GM18508 (cell line): ENCODE results near the gene SLCO6A1.
"Not testable (repeated sequence)": the region's sequence is repeated elsewhere in the genome, so short reads cannot be mapped to it uniquely, and the experiment has no call there.

Source experiments
- ATAC-seq: cut with Tn5 transposase; IDR thresholded peaks from one replicate; pipeline ENCODE4 v1.9.1; 2021; ENCODE audit warnings: moderate number of reproducible peaks; ENCODE audit not compliant: insufficient read depth, unreplicated experiment

Gene SLCO6A1

GRCh38 chr5:102498271-102499034, at the start of gene SLCO6A1:
Gene SLCO6A1, minus strand, starts transcription at chr5:102499001. Its CDS starts 157 bp downstream, at chr5:102498844.
- ATAC-seq: no peak

DNA sequence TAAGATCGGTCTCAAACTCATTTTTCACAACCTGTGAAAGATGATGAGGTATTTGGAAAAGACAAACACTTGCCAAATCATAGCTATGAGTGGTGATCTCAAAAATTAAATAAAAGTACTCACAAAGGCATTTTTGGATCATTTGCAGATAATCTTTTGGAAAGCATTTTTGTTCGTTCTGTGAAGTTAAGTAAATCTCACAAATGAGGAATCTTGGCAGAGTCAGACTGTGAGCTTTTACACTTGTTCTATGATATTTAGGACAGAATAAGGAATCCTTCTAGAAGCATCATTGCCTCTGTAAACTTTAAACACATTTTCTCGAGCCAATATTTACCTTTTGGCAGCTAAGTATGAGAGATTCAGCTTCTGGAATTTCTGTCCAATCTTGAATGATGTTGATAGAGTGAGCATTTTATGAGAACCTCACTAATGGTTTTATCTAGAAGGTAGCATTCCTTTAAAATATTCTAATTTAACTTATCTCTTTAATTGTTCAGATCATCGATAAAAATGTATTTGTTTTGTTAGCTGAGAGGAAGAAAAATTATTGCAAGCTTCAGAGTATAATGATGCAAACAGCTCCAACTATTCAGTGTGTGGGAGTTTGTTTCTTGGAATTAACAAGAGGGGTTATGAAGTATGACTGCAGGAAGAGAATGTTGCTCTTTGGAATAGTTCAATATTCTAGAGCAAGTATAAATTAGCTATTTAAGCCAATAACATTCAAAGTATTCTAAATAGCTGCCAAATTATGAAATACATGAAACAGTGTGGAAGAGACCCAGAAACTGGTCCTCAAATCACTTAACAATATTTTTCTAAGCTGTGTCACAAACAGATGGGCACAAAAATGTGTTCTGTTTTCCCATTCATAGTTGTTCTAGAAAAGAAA, 48.6 kb upstream of the SLCO6A1 start:
- no peak for ATAC-seq

DNA sequence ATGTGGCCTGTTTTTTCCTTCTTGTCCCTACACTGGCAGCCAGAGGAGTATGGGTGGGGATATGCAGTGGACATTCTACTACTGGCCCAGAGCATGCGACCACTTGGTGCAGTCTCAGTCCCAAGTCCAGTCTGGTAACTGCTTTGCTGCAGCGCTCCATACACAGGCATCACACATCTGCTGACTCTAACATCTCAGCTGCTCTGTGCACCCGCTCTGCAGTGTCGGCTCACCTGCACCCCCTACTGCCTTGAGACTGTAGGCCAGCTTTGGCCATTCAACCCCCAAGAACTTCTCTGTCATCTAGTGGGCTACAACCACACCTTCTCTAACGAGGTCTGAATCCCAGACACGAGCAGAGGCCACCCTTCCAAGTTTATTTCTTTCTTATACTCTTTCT, 46.4 kb upstream of the SLCO6A1 start:
- peak; percentile 54 for ATAC-seq

DNA sequence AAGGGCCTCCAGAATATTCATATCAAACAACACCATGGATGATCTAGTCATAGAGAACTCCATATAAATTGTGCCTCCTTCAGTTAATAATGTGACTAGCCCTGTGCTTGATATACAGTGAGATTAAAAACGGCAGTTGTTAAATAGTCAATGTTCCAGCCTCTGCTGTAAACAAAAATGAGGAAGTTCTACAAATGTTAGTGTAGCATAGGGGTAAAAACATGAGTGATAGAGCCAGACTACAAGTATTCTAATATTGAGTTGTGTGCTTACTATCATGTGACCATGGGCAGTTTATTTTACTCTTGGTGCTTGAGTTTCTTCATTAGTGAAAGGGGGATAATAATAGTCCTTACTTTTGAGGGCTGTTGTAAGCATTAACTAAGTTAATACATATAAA, 43.3 kb upstream of the SLCO6A1 start:
- no peak for ATAC-seq

- no peak for ATAC-seq
Measured at GRCh38 chr5:102539996-102540728, 41.4 kb upstream of the SLCO6A1 start.

- ATAC-seq: no peak
Measured at GRCh38 chr5:102539562-102539961, 40.8 kb upstream of the SLCO6A1 start.

- no peak for ATAC-seq
Measured at GRCh38 chr5:102537011-102537410, 38.2 kb upstream of the SLCO6A1 start.

GRCh38 chr5:102536323-102536928, 37.6 kb upstream of the SLCO6A1 start:
- ATAC-seq: no peak

GRCh38 chr5:102532123-102532522, 33.3 kb upstream of the SLCO6A1 start:
- no peak for ATAC-seq

- ATAC-seq: peak; percentile 96
Measured at GRCh38 chr5:102531506-102531905, 32.7 kb upstream of the SLCO6A1 start.

- no peak for ATAC-seq
Measured at GRCh38 chr5:102529447-102529846, 30.6 kb upstream of the SLCO6A1 start.

- ATAC-seq: no peak
Measured at GRCh38 chr5:102529031-102529430, 30.2 kb upstream of the SLCO6A1 start.

- no peak for ATAC-seq
Measured at GRCh38 chr5:102528600-102528999, 29.8 kb upstream of the SLCO6A1 start.

DNA sequence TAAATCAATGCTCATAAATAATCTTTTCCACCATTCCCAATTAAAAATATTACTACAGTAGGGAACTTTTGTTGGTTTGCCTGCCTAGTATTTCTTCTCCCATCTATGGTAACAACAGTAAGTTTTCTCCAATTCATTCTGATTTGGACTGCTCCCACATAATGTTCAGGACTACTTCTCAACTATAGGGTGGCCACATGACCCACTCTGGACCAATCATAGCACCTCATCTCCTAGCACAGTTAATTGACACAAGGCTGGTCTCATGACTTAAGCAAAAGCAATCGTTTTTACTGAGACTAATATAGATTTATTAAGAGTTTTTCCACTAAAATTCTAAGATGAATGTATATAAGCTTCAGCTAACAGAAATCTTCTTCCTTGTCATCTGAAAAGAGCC, 28.7 kb upstream of the SLCO6A1 start:
- no peak for ATAC-seq

- ATAC-seq: peak; percentile 100
Measured at GRCh38 chr5:102523541-102524175, 24.9 kb upstream of the SLCO6A1 start.

DNA sequence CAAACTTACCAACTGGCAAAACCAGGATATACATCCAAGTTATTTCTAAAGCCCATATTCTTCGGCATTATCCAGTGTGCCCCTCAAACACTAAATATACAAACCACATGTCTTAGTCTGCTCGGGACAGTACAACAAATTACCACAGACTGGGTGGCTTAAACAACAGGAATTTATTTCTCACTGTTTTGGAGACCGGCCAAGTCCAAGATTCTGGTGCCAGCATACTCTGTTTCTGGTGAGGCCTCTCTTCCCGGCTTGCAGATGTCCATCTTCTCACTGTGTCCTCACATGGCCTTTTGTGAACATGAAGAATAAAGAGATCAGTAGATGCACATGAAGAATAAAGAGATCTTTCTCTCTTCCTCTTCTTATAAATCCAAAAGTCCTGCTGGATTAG, 12.9 kb upstream of the SLCO6A1 start:
- ATAC-seq: no peak

- ATAC-seq: not testable (repeated sequence)
Measured at GRCh38 chr5:102491261-102491914, 7.4 kb downstream of the SLCO6A1 start.

DNA sequence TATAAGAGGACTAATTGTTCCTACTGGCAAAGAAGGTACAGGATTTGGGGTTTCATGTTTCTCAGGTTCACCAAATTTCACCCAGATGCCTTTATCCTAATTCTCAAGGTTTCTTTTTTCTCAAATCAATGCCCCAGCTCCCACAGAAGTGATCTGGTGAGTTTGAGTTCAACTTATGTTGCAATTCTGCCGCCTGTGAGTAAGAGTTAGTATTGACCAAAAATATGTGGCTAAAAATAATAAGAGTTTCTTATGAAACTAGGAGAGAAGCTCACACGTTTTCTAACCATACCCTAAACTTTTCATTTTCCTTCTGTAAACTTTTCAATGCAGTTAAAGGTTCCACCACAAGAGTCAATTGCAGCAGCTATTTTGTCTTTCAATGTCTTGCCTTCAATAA, 15.1 kb downstream of the SLCO6A1 start:
- no peak for ATAC-seq

- ATAC-seq: no peak
Measured at GRCh38 chr5:102481054-102481715, 17.6 kb downstream of the SLCO6A1 start.
